Stimulated activated CD4-positive, alpha-beta T cell treated with anti-CD3 and anti-CD28 coated beads, Interleukin-1b, Interleukin-23, amount 100 ng/mL, for 4 hours (primary cell): ENCODE data around the gene SETD7.

ENCODE experiments used
- DNase-seq, 2 donors: peaks; one replicate each; pipeline ENCODE4 v3.0.0-alpha.2; 2020; ENCODE audit warnings: low read depth in 2 of 2

SETD7 gene

GRCh38 chr4:139509727-139510410 lies 46.1 kb downstream of the SETD7 start:
- DNase-seq = no peak

GRCh38 chr4:139508581-139509237 lies 47.3 kb downstream of the SETD7 start:
- DNase-seq = no peak

- no peak for DNase-seq
These were observed 49.2 kb downstream of the SETD7 start for GRCh38 chr4:139506774-139507173.

- no peak for DNase-seq
These were observed 52.3 kb downstream of the SETD7 start for GRCh38 chr4:139503622-139504166.

GRCh38 chr4:139501927-139502899 lies 53.8 kb downstream of the SETD7 start:
- no peak for DNase-seq

- no peak for DNase-seq
These were observed 54.5 kb downstream of the SETD7 start for GRCh38 chr4:139501527-139501926.

- no peak for DNase-seq
These were observed 54.9 kb downstream of the SETD7 start for GRCh38 chr4:139501117-139501516.

GRCh38 chr4:139499186-139499585 lies 56.8 kb downstream of the SETD7 start:
- no peak for DNase-seq

- no peak for DNase-seq
These were observed 62.8 kb downstream of the SETD7 start for GRCh38 chr4:139493176-139493575.

GRCh38 chr4:139492429-139492828 lies 63.6 kb downstream of the SETD7 start:
- DNase-seq = no peak

- no peak for DNase-seq
These were observed 66.4 kb downstream of the SETD7 start for GRCh38 chr4:139489638-139490037.

- DNase-seq = no peak
These were observed 67.6 kb downstream of the SETD7 start for GRCh38 chr4:139488442-139488841.

- no peak for DNase-seq
These were observed 71.2 kb downstream of the SETD7 start for GRCh38 chr4:139484783-139485311.

- DNase-seq = no peak
These were observed 73.0 kb downstream of the SETD7 start for GRCh38 chr4:139483000-139483399.

GRCh38 chr4:139481465-139481864 lies 74.6 kb downstream of the SETD7 start:
- DNase-seq = no peak

- DNase-seq = no peak
These were observed 79.7 kb downstream of the SETD7 start for GRCh38 chr4:139476363-139476762.

GRCh38 chr4:139472852-139473251 lies 83.2 kb downstream of the SETD7 start:
- DNase-seq = no peak

GRCh38 chr4:139470997-139471665 lies 84.9 kb downstream of the SETD7 start:
- DNase-seq = no peak

- DNase-seq = no peak
These were observed 85.7 kb downstream of the SETD7 start for GRCh38 chr4:139470295-139470694.

- DNase-seq = no peak
These were observed 86.2 kb downstream of the SETD7 start for GRCh38 chr4:139469869-139470268.

- DNase-seq = no peak
These were observed 86.8 kb downstream of the SETD7 start for GRCh38 chr4:139469216-139469615.
